ENCODE measurements around the gene VWA3B.

VWA3B gene

GRCh38 chr2:98148595-98149332, 61.8 kb downstream of the VWA3B start:
- Histone ChIP-seq H3K4me3 (no peak overlapping the region), H4K20me1 (no peaks in the 10 kb centered on the region), H3K4me1 (peaks cover 13% of the 10 kb centered on the region), H3K9me3 (no peaks in the 10 kb centered on the region), H3K9ac (no peak overlapping the region), H3K27ac (no peak overlapping the region), H3K4me2 (no peak overlapping the region), H3K36me3 (no peaks in the 10 kb centered on the region), H3K27me3 (no peaks in the 10 kb centered on the region)
- TF ChIP-seq Cebpa-rat (IDR thresholded peaks at IDR 0.05) = no peak

DNA sequence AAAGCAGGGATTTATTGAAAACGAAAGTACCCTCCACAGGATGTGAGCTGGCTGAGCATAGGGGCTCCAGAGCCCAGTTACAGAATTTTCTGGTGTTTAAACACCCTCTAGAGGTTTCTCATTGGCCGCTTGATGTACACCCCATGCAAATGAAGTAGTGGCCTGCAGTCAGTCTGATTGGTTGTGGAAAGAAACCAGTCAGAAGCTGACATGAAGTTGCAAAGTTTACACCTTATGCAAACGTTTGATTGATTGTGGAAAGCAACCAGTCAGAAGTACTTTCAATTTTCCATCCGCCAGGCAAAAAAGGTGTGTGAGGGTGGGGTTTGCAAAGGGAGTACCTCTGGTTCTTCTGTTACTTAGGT, 62.3 kb downstream of the VWA3B start:
- Histone ChIP-seq H3K9me3 (no peaks in the 10 kb centered on the region), H3K27ac (no peak overlapping the region), H3K9ac (no peak overlapping the region), H3K4me2 (no peak overlapping the region), H4K20me1 (no peaks in the 10 kb centered on the region), H3K4me1 (peaks cover 13% of the 10 kb centered on the region), H3K27me3 (no peaks in the 10 kb centered on the region), H3K36me3 (no peaks in the 10 kb centered on the region), H3K4me3 (no peak overlapping the region)
- TF ChIP-seq Cebpa-rat (IDR thresholded peaks at IDR 0.05) = no peak

DNA sequence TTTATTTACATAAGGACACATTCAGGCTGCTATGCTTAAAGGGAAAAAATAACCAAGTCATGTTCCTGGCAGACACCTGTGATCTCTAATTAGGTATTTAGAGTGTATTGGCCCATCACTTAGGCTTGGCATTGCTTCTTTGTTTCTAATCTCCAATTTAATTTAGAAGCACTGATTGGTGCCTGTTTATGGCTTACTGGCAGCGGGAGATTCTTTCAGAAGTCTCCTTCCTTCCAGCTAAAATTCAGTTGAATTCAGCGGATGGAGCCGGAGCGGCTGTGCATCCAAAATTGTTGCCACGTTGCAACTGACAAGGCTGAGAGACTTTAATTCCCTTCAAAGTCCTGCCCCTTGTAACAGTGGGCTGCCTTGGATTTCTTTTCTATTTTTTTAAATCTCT, 66.5 kb downstream of the VWA3B start:
- Histone ChIP-seq H3K9ac (no peak overlapping the region), H3K4me2 (no peak overlapping the region), H3K4me1 (peaks cover 13% of the 10 kb centered on the region), H3K27ac (no peak overlapping the region), H3K27me3 (no peaks in the 10 kb centered on the region), H3K36me3 (no peaks in the 10 kb centered on the region), H4K20me1 (no peaks in the 10 kb centered on the region), H3K4me3 (no peak overlapping the region), H3K9me3 (no peaks in the 10 kb centered on the region)
- no peak for TF ChIP-seq Cebpa-rat (IDR thresholded peaks at IDR 0.05)

- Histone ChIP-seq H4K20me1 (no peaks in the 10 kb centered on the region), H3K4me1 (peaks cover 8% of the 10 kb centered on the region), H3K27me3 (no peaks in the 10 kb centered on the region), H3K27ac (no peak overlapping the region), H3K36me3 (no peaks in the 10 kb centered on the region), H3K4me3 (no peak overlapping the region), H3K4me2 (no peak overlapping the region), H3K9ac (no peak overlapping the region), H3K9me3 (no peaks in the 10 kb centered on the region)
- no peak for TF ChIP-seq Cebpa-rat (IDR thresholded peaks at IDR 0.05)
These were observed 68.3 kb downstream of the VWA3B start for GRCh38 chr2:98155291-98155690.

- Histone ChIP-seq H3K4me3 (no peak overlapping the region), H3K4me2 (no peak overlapping the region), H4K20me1 (no peaks in the 10 kb centered on the region), H3K9ac (no peak overlapping the region), H3K27ac (no peak overlapping the region), H3K4me1 (peaks cover 8% of the 10 kb centered on the region), H3K9me3 (no peaks in the 10 kb centered on the region), H3K27me3 (no peaks in the 10 kb centered on the region), H3K36me3 (no peaks in the 10 kb centered on the region)
- TF ChIP-seq Cebpa-rat (IDR thresholded peaks at IDR 0.05) = no peak
These were observed 68.7 kb downstream of the VWA3B start for GRCh38 chr2:98155716-98156115.

DNA sequence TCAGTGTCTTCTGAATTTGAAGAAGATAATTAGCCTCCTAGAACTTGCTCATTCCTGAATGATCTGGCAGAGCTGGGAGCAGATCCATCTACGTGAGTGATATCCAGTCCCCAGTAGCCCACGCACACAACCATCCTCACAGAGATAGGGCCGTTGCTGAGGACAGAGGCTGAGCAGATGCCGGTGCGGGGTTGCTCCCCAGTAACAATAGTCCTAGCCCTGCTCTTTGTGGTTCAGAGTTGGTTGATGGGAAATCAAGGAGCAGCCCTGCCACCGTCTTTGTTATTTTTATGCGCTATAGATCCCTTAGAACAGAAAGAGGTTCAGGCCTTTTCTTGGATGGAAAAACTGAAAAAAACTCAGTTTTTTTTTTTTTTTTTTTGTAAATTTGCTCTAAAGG, 69.3 kb downstream of the VWA3B start:
- Histone ChIP-seq H3K27ac (no peak overlapping the region), H4K20me1 (no peaks in the 10 kb centered on the region), H3K4me1 (peaks cover 8% of the 10 kb centered on the region), H3K4me2 (no peak overlapping the region), H3K27me3 (no peaks in the 10 kb centered on the region), H3K9ac (no peak overlapping the region), H3K4me3 (no peak overlapping the region), H3K9me3 (no peaks in the 10 kb centered on the region), H3K36me3 (no peaks in the 10 kb centered on the region)
- no peak for TF ChIP-seq Cebpa-rat (IDR thresholded peaks at IDR 0.05)

DNA sequence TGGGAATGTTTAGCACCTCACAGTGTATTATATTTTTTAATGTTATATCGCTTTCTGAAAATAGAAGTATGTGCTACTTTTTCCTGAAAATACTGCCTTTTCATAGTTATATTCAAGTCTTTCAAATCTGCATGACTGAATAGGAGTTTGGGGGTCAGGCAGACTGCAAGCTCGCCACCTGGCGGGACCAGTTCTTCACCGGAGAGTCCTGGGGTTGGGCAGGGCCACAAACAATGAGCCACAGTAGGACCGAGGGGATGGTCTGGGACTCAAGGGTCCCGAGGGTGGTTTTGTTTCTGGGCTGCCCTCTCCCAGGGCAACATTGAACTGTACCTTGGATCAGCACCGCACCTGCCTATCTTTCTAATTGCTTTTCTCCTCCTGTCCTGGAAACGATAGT, 70.6 kb downstream of the VWA3B start:
- Histone ChIP-seq H3K4me1 (peaks cover 2% of the 10 kb centered on the region), H3K27ac (no peak overlapping the region), H3K4me2 (no peak overlapping the region), H3K4me3 (no peak overlapping the region), H3K36me3 (no peaks in the 10 kb centered on the region), H3K9ac (no peak overlapping the region), H3K9me3 (no peaks in the 10 kb centered on the region), H3K27me3 (no peaks in the 10 kb centered on the region), H4K20me1 (no peaks in the 10 kb centered on the region)
- TF ChIP-seq Cebpa-rat (IDR thresholded peaks at IDR 0.05) = no peak

DNA sequence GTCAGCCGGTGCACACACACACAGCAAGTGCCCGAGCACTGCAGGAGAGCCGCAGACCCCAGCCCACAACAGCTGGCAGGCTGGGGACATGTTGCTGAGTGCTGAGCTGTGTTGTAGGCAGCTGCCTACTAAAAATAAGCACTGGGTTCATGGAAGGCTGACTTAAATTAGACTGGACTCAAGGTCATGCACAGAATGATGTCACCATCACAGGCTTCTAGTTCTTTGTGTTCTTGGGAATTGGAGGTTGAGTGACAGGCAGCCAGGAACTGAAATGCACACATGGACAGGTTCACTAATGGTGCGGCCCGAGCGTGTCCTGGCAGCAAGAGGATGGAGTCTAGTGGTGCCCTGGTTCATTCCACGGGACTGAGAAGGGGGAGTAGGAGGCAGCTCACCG, 71.3 kb downstream of the VWA3B start:
- no peaks in the 10 kb centered on the region for H3K27me3 ChIP-seq
- H3K4me1 ChIP-seq = no peaks in the 10 kb centered on the region
- H3K9me3 ChIP-seq = no peaks in the 10 kb centered on the region
- H3K36me3 ChIP-seq = no peaks in the 10 kb centered on the region
- TF ChIP-seq Cebpa-rat (IDR thresholded peaks at IDR 0.05) = no peak
- H3K4me2 ChIP-seq = no peak overlapping the region
- no peaks in the 10 kb centered on the region for H4K20me1 ChIP-seq
- H3K4me3 ChIP-seq = no peak overlapping the region
- H3K27ac ChIP-seq = no peak overlapping the region
- no peak overlapping the region for H3K9ac ChIP-seq

DNA sequence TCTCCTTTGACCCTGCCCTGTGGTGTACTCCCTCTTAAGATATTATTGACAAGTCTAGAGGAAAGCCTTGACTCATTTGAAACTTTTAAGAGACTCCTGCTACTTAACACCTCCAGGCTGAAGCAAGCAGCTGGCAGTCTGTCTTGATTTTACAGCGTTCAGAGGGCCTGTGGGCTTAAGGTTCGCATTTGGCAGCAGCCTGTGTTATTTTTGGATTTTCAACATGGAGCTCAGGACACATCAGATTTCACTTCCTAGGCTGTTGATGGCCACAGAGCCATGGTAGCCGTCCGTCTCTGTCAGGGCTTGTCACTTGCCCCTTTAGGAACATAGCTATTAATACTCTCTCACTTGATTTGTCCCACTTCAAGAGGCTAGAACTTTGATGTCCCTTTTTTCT, 73.6 kb downstream of the VWA3B start:
- H3K9me3 ChIP-seq = no peaks in the 10 kb centered on the region
- H4K20me1 ChIP-seq = no peaks in the 10 kb centered on the region
- TF ChIP-seq Cebpa-rat (IDR thresholded peaks at IDR 0.05) = no peak
- no peak overlapping the region for H3K4me2 ChIP-seq
- H3K36me3 ChIP-seq = no peaks in the 10 kb centered on the region
- H3K4me3 ChIP-seq = no peak overlapping the region
- H3K27me3 ChIP-seq = no peaks in the 10 kb centered on the region
- no peak overlapping the region for H3K9ac ChIP-seq
- H3K4me1 ChIP-seq = no peaks in the 10 kb centered on the region
- H3K27ac ChIP-seq = no peak overlapping the region

- H3K27me3 ChIP-seq = no peaks in the 10 kb centered on the region
- H3K36me3 ChIP-seq = no peaks in the 10 kb centered on the region
- no peak overlapping the region for H3K4me3 ChIP-seq
- no peaks in the 10 kb centered on the region for H4K20me1 ChIP-seq
- no peaks in the 10 kb centered on the region for H3K4me1 ChIP-seq
- no peak overlapping the region for H3K4me2 ChIP-seq
- H3K9me3 ChIP-seq = no peaks in the 10 kb centered on the region
- no peak overlapping the region for H3K9ac ChIP-seq
- no peak for TF ChIP-seq Cebpa-rat (IDR thresholded peaks at IDR 0.05)
- no peak overlapping the region for H3K27ac ChIP-seq
These were observed 74.2 kb downstream of the VWA3B start for GRCh38 chr2:98161186-98161585.

- H4K20me1 ChIP-seq = no peaks in the 10 kb centered on the region
- H3K27me3 ChIP-seq = no peaks in the 10 kb centered on the region
- H3K9ac ChIP-seq = no peak overlapping the region
- H3K9me3 ChIP-seq = no peaks in the 10 kb centered on the region
- TF ChIP-seq Cebpa-rat (IDR thresholded peaks at IDR 0.05) = no peak
- no peaks in the 10 kb centered on the region for H3K36me3 ChIP-seq
- H3K4me2 ChIP-seq = no peak overlapping the region
- no peak overlapping the region for H3K4me3 ChIP-seq
- H3K27ac ChIP-seq = no peak overlapping the region
- H3K4me1 ChIP-seq = no peaks in the 10 kb centered on the region
These were observed 77.3 kb downstream of the VWA3B start for GRCh38 chr2:98164256-98164655.

Measured in BLaER1 (cell line).